Activated B cell treated with CpG ODN at 0.5 μM for 24 hours (primary cell): ENCODE results near the gene GALNT16. TPM values are rescaled to one million over a fixed set of nuclear protein-coding genes. Genes with fewer than 3 reads are reported as not detected.

Experiments used
- ATAC-seq: fragments of 200-7000 bp; cut with Tn5 transposase; one replicate; pipeline ENCODE4 v1.10.0; 2021; ENCODE audit warnings: low read depth, mild to moderate bottlenecking, moderate library complexity
- CTCF ChIA-PET: fragments of 350-600 bp; sonication (Branson Sonifier 250); formaldehyde crosslinking; loops from one replicate; lab custom pipeline; 2021; ENCODE audit warnings: antibody characterized with exemption; lab: Charles Lee
- POLR2A ChIA-PET: fragments of 350-600 bp; sonication (Branson Sonifier 250); formaldehyde crosslinking; loops from one replicate; lab custom pipeline; 2021; ENCODE audit warnings: antibody characterized with exemption; lab: Charles Lee
- DNase-seq: peaks from one replicate; pipeline ENCODE4 v3.0.0; 2022
- H3K27ac Mint-ChIP-seq: one replicate; pipeline ENCODE4 v1.8.0; 2020; ENCODE audit warnings: mixed read lengths
- H3K27me3 Mint-ChIP-seq: one replicate; pipeline ENCODE4 v1.8.0; 2021; ENCODE audit warnings: mixed read lengths
- H3K36me3 Mint-ChIP-seq: one replicate; pipeline ENCODE4 v1.8.0; 2021; ENCODE audit warnings: low read depth, mixed read lengths
- H3K4me1 Mint-ChIP-seq: one replicate; pipeline ENCODE4 v1.8.0; 2021; ENCODE audit warnings: mixed read lengths
- H3K4me3 Mint-ChIP-seq: one replicate; pipeline ENCODE4 v1.8.0; 2020; ENCODE audit warnings: mild to moderate bottlenecking, mixed read lengths
- H3K9me3 Mint-ChIP-seq: one replicate; pipeline ENCODE4 v1.8.0; 2020; ENCODE audit warnings: mixed read lengths
- CTCF ChIP-seq: fragments of 200-600 bp; IDR thresholded peaks from one replicate; pipeline ENCODE4 v1.8.0; 2022; ENCODE audit warnings: antibody characterized with exemption, mild to moderate bottlenecking
- intact Hi-C: fragments of 100-400 bp; cut with micrococcal nuclease; formaldehyde crosslinking; loops from one replicate; pipeline ENCODE4 v1.15.1; 2024
- total RNA-seq: library from RNA; stranded (reverse); gene quantifications from 2 replicates; pipeline ENCODE4 v1.2.3, GENCODE V29; 2022

Gene GALNT16
- total RNA-seq, 1 donor from 2014 or later = 1.2 TPM

- no peak overlapping the region for H3K27ac Mint-ChIP-seq
Measured at GRCh38 chr14:69266572-69267345, 6.8 kb downstream of the GALNT16 start.

GRCh38 chr14:69267492-69267891, 7.5 kb downstream of the GALNT16 start:
- Mint-ChIP-seq H3K9me3 (no peaks in the 10 kb centered on the region), H3K4me1 (no peaks in the 10 kb centered on the region), H3K27ac (no peak overlapping the region), H3K27me3 (peaks cover 28% of the 10 kb centered on the region), H3K36me3 (no peaks in the 10 kb centered on the region), H3K4me3 (no peak overlapping the region)
- no peak for TF ChIP-seq CTCF
- DNase-seq (no peak), ATAC-seq (no peak)
- ChIA-PET CTCF (no interaction called here), POLR2A (no interaction called here)
- intact Hi-C loops = no loop called here

More at GRCh38 chr14:69266572-69267345, 6.8 kb downstream of the GALNT16 start:
- ChIA-PET CTCF (no interaction called here), POLR2A (no interaction called here)
- ATAC-seq (no peak), DNase-seq (no peak)
- intact Hi-C loops = no loop called here
- Mint-ChIP-seq H3K4me1 (no peaks in the 10 kb centered on the region), H3K9me3 (no peaks in the 10 kb centered on the region), H3K27me3 (peaks cover 35% of the 10 kb centered on the region), H3K4me3 (no peak overlapping the region), H3K36me3 (no peaks in the 10 kb centered on the region)
- no peak for TF ChIP-seq CTCF

- H3K4me1 Mint-ChIP-seq = no peaks in the 10 kb centered on the region
- no peak overlapping the region for H3K27ac Mint-ChIP-seq
- intact Hi-C loops = no loop called here
- no peaks in the 10 kb centered on the region for H3K9me3 Mint-ChIP-seq
- ATAC-seq (no peak), DNase-seq (no peak)
- ChIA-PET CTCF (no interaction called here), POLR2A (no interaction called here)
- peaks cover 28% of the 10 kb centered on the region for H3K27me3 Mint-ChIP-seq
- TF ChIP-seq CTCF = no peak
- no peak overlapping the region for H3K4me3 Mint-ChIP-seq
- H3K36me3 Mint-ChIP-seq = no peaks in the 10 kb centered on the region
Measured at GRCh38 chr14:69268223-69268622, 8.3 kb downstream of the GALNT16 start.

- no peaks in the 10 kb centered on the region for H3K36me3 Mint-ChIP-seq
- ATAC-seq = no peak
- no peaks in the 10 kb centered on the region for H3K9me3 Mint-ChIP-seq
- no peak for TF ChIP-seq CTCF
- DNase-seq = no peak
- intact Hi-C loops = no loop called here
- H3K4me1 Mint-ChIP-seq = no peaks in the 10 kb centered on the region
- no peak overlapping the region for H3K27ac Mint-ChIP-seq
- CTCF ChIA-PET = no interaction called here
- POLR2A ChIA-PET = no interaction called here
- no peak overlapping the region for H3K4me3 Mint-ChIP-seq
- peaks cover 27% of the 10 kb centered on the region for H3K27me3 Mint-ChIP-seq
Measured at GRCh38 chr14:69268763-69269162, 8.8 kb downstream of the GALNT16 start.

GRCh38 chr14:69269381-69269780, 9.4 kb downstream of the GALNT16 start:
- H3K9me3 Mint-ChIP-seq = no peaks in the 10 kb centered on the region
- intact Hi-C loops = no loop called here
- DNase-seq = no peak
- no peak for TF ChIP-seq CTCF
- no peak overlapping the region for H3K27ac Mint-ChIP-seq
- peaks cover 23% of the 10 kb centered on the region for H3K27me3 Mint-ChIP-seq
- no peak overlapping the region for H3K4me3 Mint-ChIP-seq
- H3K4me1 Mint-ChIP-seq = no peaks in the 10 kb centered on the region
- ATAC-seq = no peak
- no peaks in the 10 kb centered on the region for H3K36me3 Mint-ChIP-seq
- ChIA-PET POLR2A (no interaction called here), CTCF (no interaction called here)
